NB4 (cell line): ENCODE data around the gene CGRRF1.

ENCODE experiments used
- POLR2A ChIP-seq: IDR thresholded peaks from 2 replicates; pipeline ENCODE4 v1.6.1; 2011; ENCODE audit warnings: mild to moderate bottlenecking; ENCODE audit not compliant: insufficient read length; ENCODE audit errors: extremely low read depth
- TF ChIP-seq, protein P1 (sequence below): IDR thresholded peaks from one replicate; pipeline ENCODE4 v1.5.1; 2012; ENCODE audit warnings: low read depth, low read length

DNA sequence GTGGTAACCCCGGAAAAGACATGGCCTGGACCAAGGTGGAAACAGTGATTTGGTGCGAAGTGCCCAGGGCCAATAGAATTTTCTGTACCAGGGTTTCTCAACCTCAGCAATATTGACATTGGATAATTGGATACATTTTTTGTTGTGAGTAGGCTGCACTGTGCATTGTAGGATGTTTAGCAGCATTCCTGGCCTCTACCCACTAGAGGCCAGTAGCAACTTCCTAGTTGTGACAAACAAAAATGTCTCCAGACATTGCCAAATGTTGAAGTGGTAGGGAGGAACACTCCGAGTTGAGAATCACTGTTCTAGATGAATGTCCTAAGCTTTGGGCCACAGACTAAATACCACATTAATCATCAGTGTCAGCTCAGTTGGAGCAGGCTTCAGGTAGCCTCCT lies 6.2 kb upstream of the CGRRF1 start:
- TF ChIP-seq, protein P1, sequence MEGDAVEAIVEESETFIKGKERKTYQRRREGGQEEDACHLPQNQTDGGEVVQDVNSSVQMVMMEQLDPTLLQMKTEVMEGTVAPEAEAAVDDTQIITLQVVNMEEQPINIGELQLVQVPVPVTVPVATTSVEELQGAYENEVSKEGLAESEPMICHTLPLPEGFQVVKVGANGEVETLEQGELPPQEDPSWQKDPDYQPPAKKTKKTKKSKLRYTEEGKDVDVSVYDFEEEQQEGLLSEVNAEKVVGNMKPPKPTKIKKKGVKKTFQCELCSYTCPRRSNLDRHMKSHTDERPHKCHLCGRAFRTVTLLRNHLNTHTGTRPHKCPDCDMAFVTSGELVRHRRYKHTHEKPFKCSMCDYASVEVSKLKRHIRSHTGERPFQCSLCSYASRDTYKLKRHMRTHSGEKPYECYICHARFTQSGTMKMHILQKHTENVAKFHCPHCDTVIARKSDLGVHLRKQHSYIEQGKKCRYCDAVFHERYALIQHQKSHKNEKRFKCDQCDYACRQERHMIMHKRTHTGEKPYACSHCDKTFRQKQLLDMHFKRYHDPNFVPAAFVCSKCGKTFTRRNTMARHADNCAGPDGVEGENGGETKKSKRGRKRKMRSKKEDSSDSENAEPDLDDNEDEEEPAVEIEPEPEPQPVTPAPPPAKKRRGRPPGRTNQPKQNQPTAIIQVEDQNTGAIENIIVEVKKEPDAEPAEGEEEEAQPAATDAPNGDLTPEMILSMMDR: no peak
- TF ChIP-seq POLR2A: no peak
